AG10803 (cell line): Measurements from ENCODE around the gene MET.

Source experiments
- DNase-seq: peaks from one replicate; pipeline ENCODE4 v3.0.0; 2010; ENCODE audit warnings: low read depth
- H3K4me3 ChIP-seq: 2 replicates; pipeline ENCODE4 v1.5.1; 2011; ENCODE audit warnings: mild to moderate bottlenecking, low read length, control low read depth
- TF ChIP-seq, protein P1 (sequence below): conservative IDR thresholded peaks from 2 replicates; pipeline ENCODE4 v1.5.1; 2011; ENCODE audit warnings: mild to moderate bottlenecking, low read length, control low read depth, inconsistent platforms

The MET gene

DNA sequence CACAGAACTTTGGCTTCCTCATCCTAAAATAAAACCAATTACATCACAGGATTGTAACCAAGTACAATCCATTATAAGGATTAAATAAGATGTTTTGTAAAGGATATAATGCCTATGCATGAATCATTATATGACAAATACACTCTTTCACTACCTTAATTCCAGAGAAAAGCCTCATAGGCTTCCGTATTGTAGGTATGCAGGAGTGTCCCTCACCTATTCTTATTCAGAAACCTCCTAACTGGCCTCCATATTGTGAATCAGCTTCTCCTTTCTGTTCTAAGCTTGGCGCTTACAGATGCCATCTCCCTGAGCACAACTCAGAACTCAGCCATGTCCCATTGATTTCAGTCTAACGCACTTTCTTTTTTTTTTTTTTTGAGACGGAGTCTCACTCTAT lies 120.8 kb downstream of the MET start:
- DNase-seq, result no peak
- H3K4me3 ChIP-seq, result no peak overlapping the region
- TF ChIP-seq, protein P1, sequence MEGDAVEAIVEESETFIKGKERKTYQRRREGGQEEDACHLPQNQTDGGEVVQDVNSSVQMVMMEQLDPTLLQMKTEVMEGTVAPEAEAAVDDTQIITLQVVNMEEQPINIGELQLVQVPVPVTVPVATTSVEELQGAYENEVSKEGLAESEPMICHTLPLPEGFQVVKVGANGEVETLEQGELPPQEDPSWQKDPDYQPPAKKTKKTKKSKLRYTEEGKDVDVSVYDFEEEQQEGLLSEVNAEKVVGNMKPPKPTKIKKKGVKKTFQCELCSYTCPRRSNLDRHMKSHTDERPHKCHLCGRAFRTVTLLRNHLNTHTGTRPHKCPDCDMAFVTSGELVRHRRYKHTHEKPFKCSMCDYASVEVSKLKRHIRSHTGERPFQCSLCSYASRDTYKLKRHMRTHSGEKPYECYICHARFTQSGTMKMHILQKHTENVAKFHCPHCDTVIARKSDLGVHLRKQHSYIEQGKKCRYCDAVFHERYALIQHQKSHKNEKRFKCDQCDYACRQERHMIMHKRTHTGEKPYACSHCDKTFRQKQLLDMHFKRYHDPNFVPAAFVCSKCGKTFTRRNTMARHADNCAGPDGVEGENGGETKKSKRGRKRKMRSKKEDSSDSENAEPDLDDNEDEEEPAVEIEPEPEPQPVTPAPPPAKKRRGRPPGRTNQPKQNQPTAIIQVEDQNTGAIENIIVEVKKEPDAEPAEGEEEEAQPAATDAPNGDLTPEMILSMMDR, result no peak

DNA sequence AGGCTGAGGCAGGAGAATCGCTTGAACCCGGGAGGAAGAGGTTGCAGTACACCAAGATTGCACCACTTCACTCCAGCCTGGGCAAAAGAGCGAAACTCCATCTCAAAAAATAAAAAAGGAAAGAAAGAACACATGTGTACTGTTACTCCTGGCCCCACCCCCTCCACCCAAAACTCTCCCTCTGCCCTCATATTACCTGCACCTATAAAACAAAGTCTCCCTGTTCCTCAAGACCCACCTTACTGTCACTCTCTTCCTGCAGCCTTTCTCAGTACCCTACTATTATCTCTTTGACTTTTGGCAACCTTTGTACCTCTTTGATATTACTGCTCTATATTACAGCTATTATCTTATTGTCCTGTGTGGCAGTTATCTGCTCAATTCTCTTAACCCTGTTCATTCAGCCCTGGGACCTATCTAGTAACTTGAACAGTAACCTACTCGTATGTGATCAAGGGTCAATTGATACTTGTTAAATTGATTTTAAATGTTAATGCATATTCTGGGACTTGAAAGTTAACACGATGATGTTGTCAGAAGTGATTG lies 121.9 kb downstream of the MET start:
- no peak for DNase-seq
- H3K4me3 ChIP-seq, result no peak overlapping the region
- TF ChIP-seq, protein P1, result no peak

DNA sequence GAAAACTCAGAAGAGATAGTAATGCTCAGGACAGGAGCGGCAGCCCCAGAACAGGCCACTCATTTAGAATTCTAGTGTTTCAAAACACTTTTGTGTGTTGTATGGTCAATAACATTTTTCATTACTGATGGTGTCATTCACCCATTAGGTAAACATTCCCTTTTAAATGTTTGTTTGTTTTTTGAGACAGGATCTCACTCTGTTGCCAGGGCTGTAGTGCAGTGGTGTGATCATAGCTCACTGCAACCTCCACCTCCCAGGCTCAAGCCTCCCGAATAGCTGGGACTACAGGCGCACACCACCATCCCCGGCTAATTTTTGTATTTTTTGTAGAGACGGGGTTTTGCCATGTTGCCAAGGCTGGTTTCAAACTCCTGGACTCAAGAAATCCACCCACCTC lies 124.5 kb downstream of the MET start:
- no peak overlapping the region for H3K4me3 ChIP-seq
- TF ChIP-seq, protein P1, result no peak
- DNase-seq, result no peak

- TF ChIP-seq, protein P1, result no peak
- no peak for DNase-seq
- H3K4me3 ChIP-seq, result no peak overlapping the region
Observed at GRCh38 chr7:116797612-116798011, 125.6 kb downstream of the MET start.

- H3K4me3 ChIP-seq, result no peak overlapping the region
- TF ChIP-seq, protein P1, result no peak
- DNase-seq, result no peak
Observed at GRCh38 chr7:116798232-116798631, 126.2 kb downstream of the MET start.

GRCh38 chr7:116799916-116800315 lies 127.9 kb downstream of the MET start:
- TF ChIP-seq, protein P1, result no peak
- no peak for DNase-seq
- H3K4me3 ChIP-seq, result no peak overlapping the region

- no peak for DNase-seq
- TF ChIP-seq, protein P1, result no peak
- no peak overlapping the region for H3K4me3 ChIP-seq
Observed at GRCh38 chr7:116800594-116800993, 128.6 kb downstream of the MET start.
